Measurements from ENCODE around the gene DPH7. TPM values are rescaled to one million over a fixed set of nuclear protein-coding genes. Genes with fewer than 3 reads are reported as not detected.
"Not testable (repeated sequence)": the region's sequence is repeated elsewhere in the genome, so short reads cannot be mapped to it uniquely, and the experiment has no call there.

The DPH7 gene
- total RNA-seq, 1 experiment from 2014 or later: 50.7 TPM

DNA sequence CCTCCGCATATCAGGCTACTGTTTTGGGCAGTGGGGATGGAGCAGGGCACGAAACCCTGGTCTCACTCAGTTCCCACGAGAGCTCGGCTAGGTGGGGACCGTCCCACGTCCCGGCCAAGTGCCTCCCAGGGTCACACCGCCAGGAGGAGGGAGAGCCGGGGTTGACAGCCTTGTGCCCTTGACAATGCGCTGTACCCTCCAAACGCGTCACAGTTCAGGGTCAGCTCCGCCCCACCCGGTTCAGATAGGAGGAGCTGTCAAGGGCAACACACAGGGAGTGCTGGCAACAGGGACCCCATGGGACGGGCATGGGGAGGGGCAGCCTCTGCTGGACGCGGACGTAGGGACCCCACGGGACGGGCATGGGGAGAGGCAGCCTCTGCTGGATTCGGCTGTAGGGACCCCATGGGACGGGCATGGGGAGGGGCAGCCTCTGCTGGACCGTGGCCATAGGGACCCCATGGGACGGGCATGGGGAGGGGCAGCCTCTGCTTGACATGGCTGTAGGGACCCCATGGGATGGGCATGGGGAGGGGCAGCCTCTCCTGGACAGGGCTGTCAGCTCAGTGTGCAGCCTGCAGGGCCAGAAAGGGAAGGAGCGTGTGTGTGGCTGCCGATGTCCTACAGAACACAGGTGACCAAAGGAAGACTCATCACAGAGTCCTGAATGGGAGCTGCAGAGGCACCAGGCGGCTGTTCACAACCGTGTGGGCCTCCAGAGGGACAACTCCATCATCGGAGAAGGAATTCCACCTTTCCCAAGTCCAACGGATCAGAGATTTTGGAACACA is 57.9 kb downstream of the DPH7 start:
- DNase-seq (ENCODE audit: low read depth): no peak

DNA sequence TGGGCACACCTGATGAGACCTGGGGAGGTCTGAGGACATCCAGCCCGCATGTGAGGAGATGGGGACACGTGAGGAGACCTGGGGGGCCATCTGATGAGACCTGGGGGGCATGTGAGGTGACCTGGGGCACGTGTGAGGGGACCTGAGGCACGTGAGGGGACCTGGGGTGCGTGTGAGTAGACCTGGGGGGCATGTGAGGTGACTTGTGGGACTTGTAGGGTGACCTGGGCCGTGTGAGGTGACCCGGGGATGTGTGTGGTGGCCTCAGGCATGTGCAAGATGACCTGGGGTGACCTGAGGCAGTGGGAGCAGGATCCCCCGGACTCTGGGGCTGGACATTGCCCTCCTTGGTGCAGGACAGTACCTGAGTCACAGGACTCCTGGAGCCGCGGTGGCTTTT is 59.2 kb downstream of the DPH7 start:
- DNase-seq (ENCODE audit: low read depth): no peak

DNA sequence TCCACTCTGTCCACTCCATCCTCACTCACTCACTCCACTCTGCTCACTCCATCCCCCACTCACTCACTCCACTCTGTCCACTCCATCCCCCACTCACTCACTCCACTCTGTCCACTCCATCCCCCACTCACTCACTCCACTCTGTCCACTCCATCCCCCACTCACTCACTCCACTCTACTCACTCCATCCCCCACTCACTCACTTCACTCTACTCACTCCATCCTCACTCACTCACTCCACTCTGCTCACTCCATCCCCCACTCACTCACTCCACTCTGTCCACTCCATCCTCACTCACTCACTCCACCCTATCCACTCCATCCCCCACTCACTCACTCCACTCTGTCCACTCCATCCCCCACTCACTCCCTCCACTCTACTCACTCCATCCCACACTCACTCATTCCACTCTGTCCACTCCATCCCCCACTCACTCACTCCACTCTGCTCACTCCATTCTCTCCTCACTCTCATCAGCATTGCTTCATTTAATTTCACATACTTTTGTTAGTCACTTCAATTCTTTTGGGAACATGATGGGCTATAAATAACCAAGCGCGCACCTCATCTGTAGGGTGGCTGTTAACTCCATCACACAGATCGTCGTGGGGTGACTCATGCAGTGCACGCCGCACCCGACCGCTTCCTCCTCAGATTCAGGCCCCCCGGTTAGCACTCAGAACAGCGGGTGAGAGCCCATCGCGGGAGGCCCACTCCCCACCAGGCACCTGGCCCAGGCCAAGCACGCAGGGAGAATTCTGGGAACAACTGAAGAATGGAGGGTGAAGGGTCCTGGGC is 59.9 kb downstream of the DPH7 start:
- peak; percentile 63 for DNase-seq (ENCODE audit: low read depth)

DNA sequence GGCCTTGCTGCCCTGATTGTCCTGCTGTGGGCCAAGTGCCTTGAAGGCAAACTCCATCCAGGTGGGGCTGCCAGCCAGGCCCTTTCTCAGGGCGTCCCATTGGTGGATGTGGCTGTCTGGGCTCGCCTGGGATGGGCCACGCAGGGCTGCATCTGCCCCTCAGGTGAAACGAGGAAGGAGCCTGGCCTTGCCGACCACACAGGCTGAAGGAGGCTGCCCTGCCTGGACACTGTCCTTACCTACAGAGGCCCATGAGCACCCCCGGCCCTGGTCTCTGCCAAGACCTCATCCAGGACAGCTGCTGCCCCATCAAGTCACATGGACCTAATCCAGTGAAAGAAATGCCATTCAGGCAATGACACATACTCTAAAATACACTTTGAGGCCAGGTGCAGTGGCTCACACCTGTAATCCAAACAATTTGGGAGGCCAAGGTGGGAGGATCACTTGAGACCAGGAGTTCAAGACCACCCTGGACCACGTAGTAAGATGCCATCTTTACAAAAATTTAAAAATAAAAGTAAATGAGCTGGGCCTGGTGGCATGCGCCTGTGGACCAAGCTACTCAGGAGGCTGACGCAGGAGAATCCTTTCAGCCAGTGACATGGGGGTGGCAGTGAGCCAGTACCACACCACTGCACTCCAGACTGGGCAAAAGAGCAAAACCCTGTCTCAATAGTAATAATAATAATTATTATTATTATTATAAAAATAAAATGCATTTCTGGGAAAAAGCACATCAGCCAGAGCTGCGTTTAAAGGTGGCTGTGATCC is 62.4 kb downstream of the DPH7 start:
- DNase-seq (ENCODE audit: low read depth): no peak

DNA sequence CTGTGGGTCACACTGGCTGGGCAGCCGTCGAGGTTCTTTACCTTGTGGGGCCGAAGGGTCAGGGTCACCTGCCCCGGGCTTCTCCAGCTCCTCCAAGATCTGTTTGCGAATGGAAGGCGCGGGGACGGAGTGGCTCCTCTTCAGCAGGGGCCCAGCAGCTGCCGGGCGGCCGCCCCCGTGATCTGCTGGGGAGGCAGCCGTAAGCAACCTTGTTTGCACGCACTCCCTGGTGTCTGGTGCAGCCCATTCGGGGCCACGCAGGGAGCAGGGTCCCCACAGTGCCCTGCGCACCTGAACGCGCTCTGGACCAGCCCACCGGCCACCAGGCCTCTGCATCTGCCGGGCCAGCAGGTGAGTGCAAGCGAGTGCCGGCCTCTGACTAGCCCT is 63.4 kb downstream of the DPH7 start:
- DNase-seq (ENCODE audit: low read depth): no peak

DNA sequence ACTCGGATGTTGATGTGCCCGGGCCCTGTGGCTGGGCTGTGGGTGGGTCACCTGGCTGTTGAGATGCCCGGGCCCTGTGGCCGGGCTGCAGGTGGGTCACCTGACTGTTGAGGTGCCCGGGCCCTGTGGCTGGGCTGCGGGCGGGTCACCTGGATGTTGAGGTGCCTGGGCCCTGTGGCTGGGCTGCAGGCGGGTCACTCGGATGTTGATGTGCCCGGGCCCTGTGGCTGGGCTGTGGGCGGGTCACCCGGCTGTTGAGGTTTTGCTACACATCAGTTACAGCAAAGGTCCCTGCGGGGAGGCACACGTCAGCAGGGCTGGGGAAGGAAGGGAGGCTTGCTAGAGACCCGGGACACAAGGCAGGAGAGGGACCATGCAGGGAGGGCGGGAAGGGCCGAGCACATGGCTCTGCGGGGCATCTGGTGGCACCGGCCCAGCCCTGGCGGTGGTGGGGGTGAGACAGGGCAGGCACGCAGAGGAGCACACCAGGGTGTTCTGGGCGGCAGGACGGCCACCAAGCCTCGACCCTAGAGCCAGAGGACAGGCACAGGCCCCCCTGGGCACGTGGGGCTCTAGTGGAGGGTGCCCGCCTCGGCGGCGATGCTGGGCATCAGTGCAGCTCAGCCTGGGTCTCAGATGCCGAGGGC is 63.9 kb downstream of the DPH7 start:
- DNase-seq (ENCODE audit: low read depth): no peak

DNA sequence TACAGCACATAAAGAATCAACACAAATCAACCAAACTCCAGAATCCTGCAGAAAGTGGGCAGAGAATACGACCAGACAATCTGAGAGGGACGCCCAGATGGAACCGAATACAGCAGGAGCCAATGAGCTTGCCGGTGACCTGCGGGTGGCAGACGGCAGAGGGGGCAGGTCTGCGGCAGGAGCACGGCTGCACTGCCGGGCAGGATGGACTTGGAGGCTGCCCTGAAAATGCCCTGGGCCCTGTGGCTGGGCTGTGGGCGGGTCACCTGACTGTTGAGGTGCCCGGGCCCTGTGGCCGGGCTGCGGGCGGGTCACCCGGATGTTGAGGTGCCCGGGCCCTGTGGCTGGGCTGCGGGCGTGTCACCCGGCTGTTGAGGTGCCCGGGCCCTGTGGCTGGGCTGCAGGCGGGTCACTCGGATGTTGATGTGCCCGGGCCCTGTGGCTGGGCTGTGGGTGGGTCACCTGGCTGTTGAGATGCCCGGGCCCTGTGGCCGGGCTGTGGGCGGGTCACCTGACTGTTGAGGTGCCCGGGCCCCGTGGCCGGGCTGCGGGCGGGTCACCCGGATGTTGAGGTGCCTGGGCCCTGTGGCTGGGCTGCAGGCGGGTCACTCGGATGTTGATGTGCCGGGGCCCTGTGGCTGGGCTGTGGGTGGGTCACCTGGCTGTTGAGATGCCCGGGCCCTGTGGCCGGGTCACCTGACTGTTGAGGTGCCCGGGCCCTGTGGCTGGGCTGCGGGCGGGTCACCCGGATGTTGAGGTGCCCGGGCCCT is 64.7 kb downstream of the DPH7 start:
- peak; percentile 48 for DNase-seq (ENCODE audit: low read depth)

DNA sequence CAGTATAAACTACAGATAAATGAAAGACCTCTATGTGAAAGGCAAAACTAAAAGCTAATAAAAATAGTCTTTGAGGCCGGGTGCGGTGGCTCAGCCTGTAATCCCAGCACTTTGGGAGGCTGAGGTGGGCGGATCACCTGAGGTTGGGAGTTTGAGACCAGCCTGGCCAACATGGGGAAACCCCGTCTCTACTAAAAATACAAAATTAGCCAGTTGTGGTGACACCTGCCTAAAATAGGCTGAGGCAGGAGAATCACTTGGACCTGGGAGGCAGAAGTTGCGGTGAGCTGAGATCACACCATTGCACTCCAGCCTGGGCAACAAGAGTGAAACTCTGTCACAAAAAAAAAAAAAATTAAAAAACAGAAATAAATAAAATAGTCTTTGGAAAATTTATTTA is 65.6 kb downstream of the DPH7 start:
- DNase-seq (ENCODE audit: low read depth): not testable (repeated sequence)

DNA sequence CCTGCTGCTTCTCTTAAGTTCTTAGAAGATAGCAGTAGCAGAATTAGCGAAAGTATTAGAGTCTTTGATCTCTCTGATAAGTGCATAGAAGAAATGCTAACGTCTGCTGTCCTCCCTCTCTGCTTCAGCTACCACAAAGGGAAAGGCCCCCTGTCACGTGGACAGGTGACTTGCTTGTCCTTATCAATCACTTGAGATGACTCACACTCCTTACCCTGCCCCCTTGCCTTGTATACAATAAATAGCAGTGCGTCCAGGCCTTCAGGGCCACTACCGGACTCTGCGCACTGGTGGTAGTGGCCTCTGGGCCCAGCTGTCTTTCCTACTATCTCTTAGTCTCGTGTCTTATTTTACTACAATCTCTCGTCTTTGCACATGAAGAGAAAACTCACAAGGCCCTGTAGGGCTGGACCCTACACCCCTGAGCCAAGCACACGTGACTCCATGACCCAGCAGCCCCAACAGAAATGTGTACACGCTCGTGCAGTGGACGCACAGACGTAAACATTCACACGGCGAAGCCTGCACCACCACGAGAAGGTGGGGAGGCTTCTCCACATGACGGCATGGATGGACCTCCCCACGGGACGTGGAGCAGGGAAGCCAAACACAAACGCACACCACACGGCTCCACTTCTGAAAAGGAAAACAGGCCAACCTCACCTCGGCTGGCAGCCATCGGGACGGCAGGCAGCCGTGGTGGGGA is 66.8 kb downstream of the DPH7 start:
- no peak for DNase-seq (ENCODE audit: low read depth)

DNA sequence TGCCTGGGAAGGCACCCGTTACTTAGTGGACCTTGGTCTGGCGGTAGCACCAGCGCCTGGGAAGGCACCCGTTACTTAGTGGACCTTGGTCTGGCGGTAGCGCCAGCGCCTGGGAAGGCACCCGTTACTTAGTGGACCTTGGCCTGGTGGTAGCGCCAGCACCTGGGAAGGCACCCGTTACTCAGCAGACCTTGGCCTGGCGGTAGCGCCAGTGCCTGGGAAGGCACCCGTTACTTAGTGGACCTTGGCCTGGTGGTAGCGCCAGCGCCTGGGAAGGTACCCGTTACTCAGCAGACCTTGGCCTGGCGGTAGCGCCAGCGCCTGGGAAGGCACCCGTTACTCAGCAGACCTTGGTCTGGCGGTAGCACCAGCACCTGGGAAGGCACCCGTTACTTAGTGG is 67.6 kb downstream of the DPH7 start:
- DNase-seq (ENCODE audit: low read depth): not testable (repeated sequence)

DNA sequence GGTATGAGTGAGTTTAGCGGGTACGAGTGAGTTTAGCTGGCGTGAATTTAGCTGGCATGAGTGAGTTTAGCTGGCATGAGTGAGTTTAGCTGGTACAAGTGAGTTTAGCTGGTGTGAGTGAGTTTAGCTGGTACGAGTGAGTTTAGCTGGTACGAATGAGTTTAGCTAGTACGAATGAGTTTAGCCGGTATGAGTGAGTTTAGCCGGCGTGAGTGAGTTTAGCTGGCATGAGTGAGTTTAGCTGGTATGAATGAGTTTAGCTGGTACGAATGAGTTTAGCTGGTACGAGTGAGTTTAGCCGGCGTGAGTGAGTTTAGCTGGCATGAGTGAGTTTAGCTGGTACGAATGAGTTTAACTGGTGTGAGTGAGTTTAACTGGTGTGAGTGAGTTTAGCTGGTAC is 69.5 kb downstream of the DPH7 start:
- no peak for DNase-seq (ENCODE audit: low read depth)

DNA sequence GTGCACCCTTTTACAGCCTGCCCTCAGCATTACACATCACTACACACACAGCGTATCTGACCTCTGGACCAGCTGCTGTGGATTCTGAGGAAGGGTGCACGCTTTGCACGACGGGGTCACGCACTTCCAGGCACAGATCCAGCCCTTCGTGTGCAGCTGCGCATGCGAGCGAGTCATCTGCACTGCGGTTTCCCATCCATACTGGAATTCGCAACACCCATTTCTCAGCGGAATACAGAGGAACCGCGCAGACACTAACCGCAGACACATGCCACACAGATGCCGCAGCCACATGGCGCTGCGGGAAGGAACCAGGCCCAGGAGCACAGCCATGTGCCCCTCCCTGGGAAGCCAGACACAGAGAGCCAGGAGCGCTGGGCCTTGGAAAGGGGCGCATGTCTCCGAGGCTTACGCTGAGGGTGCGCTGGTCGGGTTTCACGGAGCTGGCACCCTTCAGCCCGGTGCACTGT is 72.0 kb downstream of the DPH7 start:
- peak; percentile 32 for DNase-seq (ENCODE audit: low read depth)

DNA sequence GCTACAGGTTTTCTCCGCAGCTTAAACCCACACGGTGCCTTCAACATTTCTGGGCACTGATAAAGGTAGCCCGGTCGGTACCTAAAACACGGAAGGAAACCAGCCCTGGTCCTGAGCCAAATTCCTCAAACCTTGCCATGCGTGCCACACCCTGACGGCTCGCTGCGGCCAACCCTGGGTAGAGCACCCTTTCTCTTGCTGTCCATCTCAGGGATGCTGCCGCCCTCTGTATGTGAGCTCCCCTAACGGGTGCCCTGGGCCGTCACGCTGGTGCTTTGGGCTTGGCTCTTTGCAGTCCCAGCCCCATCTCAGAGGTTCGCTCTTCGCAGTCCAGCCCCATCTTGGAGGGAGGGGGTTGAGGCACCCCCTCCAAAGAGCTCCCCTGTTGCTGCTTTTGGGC is 72.5 kb downstream of the DPH7 start:
- no peak for DNase-seq (ENCODE audit: low read depth)

DNA sequence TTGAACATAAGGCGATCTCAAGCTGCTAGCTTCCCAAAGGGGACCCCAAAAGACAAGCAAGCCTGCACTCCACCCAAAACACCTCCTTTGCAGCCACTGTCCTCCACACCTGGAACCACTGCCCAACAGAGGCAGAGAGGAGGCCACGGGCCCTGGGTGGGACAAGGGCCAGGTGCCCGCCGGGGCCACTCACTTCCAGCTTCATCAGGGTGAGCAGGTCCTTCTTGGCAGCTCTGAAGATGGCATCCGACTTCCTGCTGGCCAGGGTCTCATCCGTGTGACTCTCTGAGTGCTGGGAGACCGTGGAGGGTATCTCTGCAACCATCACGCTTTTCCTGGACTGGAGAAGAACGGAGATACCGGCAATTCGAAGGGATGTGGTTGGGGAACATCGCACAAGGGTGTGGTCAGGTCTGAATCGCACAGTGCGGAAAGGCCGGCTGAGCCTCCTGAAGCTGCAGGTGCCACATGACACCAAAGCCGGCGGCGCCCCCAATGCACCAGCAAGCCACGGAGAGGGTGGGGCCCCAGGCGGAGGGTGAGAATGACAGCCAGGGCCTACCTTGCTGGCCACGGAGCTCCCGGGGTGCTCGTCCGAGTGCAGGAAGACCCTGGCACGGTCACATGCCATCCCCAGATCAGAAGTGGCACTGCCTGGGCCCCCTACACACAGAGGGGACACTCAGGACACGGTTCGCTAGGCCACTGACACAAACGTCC is 73.1 kb downstream of the DPH7 start:
- DNase-seq (ENCODE audit: low read depth): no peak

Other genes with a start within 250 kb of the DPH7 start
- gene EXD3, start 155.8 kb downstream of the DPH7 start, total RNA-seq (2014; rRNA removed; shearing (Covaris generic)): 3.5 and 4.7 TPM in 2 replicates
- 0.10 TPM in 1 of 2 replicates, not detected in the other for gene NOXA1, start 155.5 kb downstream of the DPH7 start, total RNA-seq (2014; rRNA removed; shearing (Covaris generic))
- not detected in 2 replicates for gene ENTPD8, start 137.6 kb downstream of the DPH7 start, total RNA-seq (2014; rRNA removed; shearing (Covaris generic))
- 34.5 and 40.0 TPM in 2 replicates for gene NSMF, start 119.6 kb downstream of the DPH7 start, total RNA-seq (2014; rRNA removed; shearing (Covaris generic))
- 0.21 and 0.23 TPM in 2 replicates for gene PNPLA7, start 28.5 kb downstream of the DPH7 start, total RNA-seq (2014; rRNA removed; shearing (Covaris generic))
- 48.8 and 106 TPM in 2 replicates for gene MRPL41, start 27.0 kb downstream of the DPH7 start, total RNA-seq (2014; rRNA removed; shearing (Covaris generic))
- gene ZMYND19, start 11.6 kb upstream of the DPH7 start, total RNA-seq (2014; rRNA removed; shearing (Covaris generic)): 44.0 and 46.8 TPM in 2 replicates
- gene ARRDC1, start 26.8 kb upstream of the DPH7 start, total RNA-seq (2014; rRNA removed; shearing (Covaris generic)): 29.2 and 35.9 TPM in 2 replicates
- 39.1 and 42.7 TPM in 2 replicates for gene EHMT1, start 40.1 kb upstream of the DPH7 start, total RNA-seq (2014; rRNA removed; shearing (Covaris generic))

Measured in HT1080 (cell line).